IPS-18a (cell line): Measurements from ENCODE around the gene SLC6A12.
"Not testable (repeated sequence)": the region's sequence is repeated elsewhere in the genome, so short reads cannot be mapped to it uniquely, and the experiment has no call there.

ENCODE experiments used
- H3K27ac ChIP-seq: one replicate; pipeline ENCODE4 v1.5.1; 2013; ENCODE audit warnings: low read length
- H3K27me3 ChIP-seq: one replicate; pipeline ENCODE4 v1.6.1; 2013; ENCODE audit warnings: mild to moderate bottlenecking, low read length; ENCODE audit not compliant: control insufficient read depth, insufficient read depth
- H3K36me3 ChIP-seq: one replicate; pipeline ENCODE4 v1.6.1; 2013; ENCODE audit warnings: low read depth, low read length; ENCODE audit not compliant: control insufficient read depth
- H3K4me1 ChIP-seq: one replicate; pipeline ENCODE4 v1.6.1; 2013; ENCODE audit warnings: low read depth, low read length; ENCODE audit not compliant: control insufficient read depth
- H3K4me3 ChIP-seq: one replicate; pipeline ENCODE4 v1.5.1; 2013; ENCODE audit warnings: low read length
- H3K9ac ChIP-seq: one replicate; pipeline ENCODE4 v1.6.1; 2013; ENCODE audit warnings: mild to moderate bottlenecking, low read length, moderate library complexity
- H3K9me3 ChIP-seq: one replicate; pipeline ENCODE4 v1.6.1; 2013; ENCODE audit warnings: low read depth, low read length; ENCODE audit not compliant: control insufficient read depth

Gene SLC6A12

GRCh38 chr12:193261-193660 is 20.7 kb downstream of the SLC6A12 start:
- Histone ChIP-seq H3K36me3 (no peaks in the 10 kb centered on the region), H3K27me3 (peaks cover 23% of the 10 kb centered on the region), H3K4me1 (no peaks in the 10 kb centered on the region), H3K9me3 (no peaks in the 10 kb centered on the region), H3K9ac (no peak overlapping the region), H3K27ac (no peak overlapping the region), H3K4me3 (no peak overlapping the region)

DNA sequence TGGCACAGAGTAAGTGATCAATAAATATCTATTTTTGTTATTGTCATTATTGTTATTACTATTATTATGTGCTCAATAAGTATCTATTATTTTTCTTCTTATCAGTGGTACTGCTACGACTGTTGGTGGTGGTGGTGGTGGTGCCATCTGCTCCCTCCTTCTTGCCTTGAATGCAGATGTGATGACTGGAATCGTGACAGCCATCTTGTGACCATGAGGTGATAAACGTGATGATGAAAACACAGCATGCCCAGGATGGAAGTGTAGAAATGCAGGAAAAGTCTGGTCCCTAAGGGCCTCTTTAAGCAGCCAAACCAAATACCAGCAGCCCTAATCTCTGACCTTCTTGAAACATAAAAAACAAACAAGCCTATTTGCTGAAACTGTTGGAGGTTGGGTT is 22.4 kb downstream of the SLC6A12 start:
- Histone ChIP-seq H3K9me3 (no peaks in the 10 kb centered on the region), H3K36me3 (no peaks in the 10 kb centered on the region), H3K4me3 (no peak overlapping the region), H3K9ac (no peak overlapping the region), H3K27me3 (peaks cover 23% of the 10 kb centered on the region), H3K27ac (no peak overlapping the region), H3K4me1 (no peaks in the 10 kb centered on the region)

DNA sequence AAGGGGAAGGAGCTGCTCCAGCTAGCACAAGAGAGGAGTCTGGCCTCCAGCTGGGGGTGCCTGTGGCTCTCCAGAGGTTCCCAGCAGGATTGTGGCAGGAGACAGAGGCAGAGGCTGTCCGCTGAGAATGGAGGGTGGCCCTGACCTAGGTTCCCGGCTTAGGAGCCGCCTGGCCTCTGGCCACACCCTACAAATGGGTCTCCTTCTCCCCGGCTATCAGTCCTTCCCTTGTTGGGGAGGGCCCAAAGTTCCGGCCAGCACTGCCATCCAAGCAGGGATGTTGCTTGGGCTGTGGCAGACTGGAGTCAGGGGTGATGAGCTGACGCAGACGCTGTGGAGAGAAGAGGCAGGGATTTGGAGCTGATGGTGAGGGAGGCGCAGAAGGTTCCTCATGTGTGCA is 23.1 kb downstream of the SLC6A12 start:
- H3K4me1 ChIP-seq, result no peaks in the 10 kb centered on the region
- peaks cover 23% of the 10 kb centered on the region for H3K27me3 ChIP-seq

DNA sequence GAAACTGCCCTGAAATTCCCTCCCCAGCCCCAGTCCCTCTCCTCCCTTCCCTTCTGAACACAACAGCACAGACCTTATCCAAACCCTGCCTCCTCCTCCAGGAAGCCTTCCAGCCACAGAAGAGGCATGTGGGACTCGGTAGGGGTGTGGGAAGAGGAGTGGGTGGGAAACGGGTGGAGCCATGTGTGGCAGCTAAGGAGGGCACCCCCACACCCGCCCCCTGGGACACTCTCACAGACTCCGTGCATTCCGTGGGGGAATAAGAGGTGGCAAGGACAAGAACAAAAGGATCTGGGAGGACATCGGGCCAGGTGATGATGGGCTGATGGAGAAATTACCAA is 24.4 kb downstream of the SLC6A12 start:
- Histone ChIP-seq H3K9me3 (no peaks in the 10 kb centered on the region), H3K36me3 (no peaks in the 10 kb centered on the region), H3K27ac (no peak overlapping the region), H3K4me1 (no peaks in the 10 kb centered on the region), H3K9ac (no peak overlapping the region), H3K27me3 (peaks cover 23% of the 10 kb centered on the region), H3K4me3 (no peak overlapping the region)

More for the DNA sequence above, 23.1 kb downstream of the SLC6A12 start:
- H3K27ac ChIP-seq, result no peak overlapping the region
- H3K9ac ChIP-seq, result no peak overlapping the region
- no peak overlapping the region for H3K4me3 ChIP-seq
- no peaks in the 10 kb centered on the region for H3K36me3 ChIP-seq
- no peaks in the 10 kb centered on the region for H3K9me3 ChIP-seq

- peak overlapping the region; percentile 71 for H3K4me3 ChIP-seq
- no peaks in the 10 kb centered on the region for H3K9me3 ChIP-seq
- no peak overlapping the region for H3K27ac ChIP-seq
- peaks cover 23% of the 10 kb centered on the region for H3K27me3 ChIP-seq
- H3K4me1 ChIP-seq, result no peaks in the 10 kb centered on the region
- H3K9ac ChIP-seq, result no peak overlapping the region
- H3K36me3 ChIP-seq, result no peaks in the 10 kb centered on the region
These were observed 24.9 kb downstream of the SLC6A12 start for GRCh38 chr12:188910-189621.

DNA sequence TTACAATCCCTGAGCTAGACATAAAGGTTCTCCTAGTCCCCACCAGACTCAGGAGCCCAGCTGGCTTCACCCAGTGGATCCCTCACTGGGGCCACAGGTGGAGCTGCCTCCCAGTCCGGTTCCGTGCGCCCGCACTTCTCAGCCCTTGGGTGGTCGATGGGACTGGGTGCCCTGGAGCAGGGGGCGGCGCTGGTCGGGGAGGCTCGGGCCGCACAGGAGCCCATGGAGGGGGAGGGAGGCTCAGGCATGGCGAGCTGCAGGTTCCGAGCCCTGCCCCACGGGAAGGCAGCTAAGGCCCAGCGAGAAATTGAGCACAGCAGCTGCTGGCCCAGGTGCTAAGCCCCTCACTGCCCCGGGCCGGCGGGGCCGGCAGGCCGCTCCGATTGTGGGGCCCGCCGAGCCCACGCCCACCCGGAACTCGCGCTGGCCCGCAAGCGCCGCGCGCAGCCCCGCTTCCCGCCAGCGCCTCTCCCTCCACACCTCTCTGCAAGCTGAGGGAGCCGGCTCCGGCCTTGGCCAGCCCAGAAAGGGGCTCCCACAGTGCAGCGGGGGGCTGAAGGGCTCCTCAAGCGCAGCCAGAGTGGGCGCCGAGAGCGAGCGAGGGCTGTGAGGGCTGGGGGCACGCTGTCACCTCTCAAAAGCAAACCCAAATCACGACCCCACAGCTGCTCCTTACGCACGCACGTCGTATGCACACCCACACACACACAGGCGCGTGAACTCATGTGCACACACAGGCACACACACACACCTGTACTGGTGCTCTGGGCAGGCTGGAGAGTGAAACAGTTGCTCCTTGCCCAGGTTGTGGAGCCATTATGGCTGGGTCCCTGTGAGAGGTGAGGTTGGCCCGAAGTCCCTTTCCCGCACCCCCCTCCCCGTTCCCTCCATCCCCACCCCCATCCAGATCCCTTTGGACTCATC is 25.7 kb downstream of the SLC6A12 start:
- not testable (repeated sequence) for H3K9me3 ChIP-seq, H3K36me3 ChIP-seq, H3K27ac ChIP-seq, H3K4me1 ChIP-seq, H3K9ac ChIP-seq
- H3K4me3 ChIP-seq, result peak overlapping the region; percentile 71
- peaks cover 23% of the 10 kb centered on the region for H3K27me3 ChIP-seq

DNA sequence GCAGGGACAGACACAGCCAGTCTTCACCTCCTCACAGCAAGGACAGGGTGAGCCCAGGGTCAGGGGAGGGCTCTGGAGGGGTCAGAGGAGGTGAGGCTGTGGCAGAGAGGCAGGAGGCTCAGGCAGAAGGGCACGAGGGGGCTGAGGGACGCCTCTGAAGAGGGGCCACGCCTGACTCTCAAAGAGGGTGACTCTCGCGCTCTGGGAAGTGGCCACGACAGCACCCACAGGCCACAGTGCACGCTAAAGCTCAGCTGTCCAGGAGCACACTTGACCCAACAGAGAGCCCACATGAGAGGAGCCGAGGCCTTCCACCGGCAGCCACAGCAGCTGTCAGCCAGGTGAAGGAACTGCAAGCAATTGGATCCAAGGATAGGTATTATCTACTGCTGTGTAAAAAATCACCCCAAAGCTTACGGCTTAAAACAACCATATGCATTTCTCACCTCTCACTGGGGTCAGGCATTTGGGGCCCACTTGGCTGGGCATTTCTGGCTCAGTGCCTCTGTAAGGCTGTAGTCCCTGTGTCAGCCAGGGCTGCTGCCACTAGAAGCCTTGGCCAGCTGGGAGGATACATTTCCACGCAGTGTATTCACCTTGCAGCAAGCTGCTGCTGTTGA is 27.8 kb downstream of the SLC6A12 start:
- H3K27ac ChIP-seq, result no peak overlapping the region
- no peak overlapping the region for H3K4me3 ChIP-seq
- no peaks in the 10 kb centered on the region for H3K9me3 ChIP-seq
- H3K9ac ChIP-seq, result no peak overlapping the region
- no peaks in the 10 kb centered on the region for H3K4me1 ChIP-seq
- H3K27me3 ChIP-seq, result peaks cover 23% of the 10 kb centered on the region
- no peaks in the 10 kb centered on the region for H3K36me3 ChIP-seq

DNA sequence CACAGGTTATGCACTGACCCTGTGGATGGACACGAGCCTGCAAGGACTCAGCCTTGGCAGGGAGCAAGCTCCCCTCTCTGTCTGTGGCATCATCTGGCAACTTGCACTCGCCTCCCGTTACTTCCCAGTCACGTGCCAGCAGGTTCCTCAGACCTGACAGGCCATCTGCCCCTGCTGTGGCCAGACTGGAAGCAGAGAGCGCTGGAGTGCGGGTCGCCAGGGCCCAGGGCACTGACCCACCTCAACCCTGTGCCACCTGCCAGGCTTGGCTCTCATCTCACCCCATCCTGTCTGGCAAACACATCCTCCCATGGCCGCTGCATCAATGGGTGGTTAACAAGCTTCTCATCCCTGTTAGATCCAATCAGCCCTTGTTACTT is 28.4 kb downstream of the SLC6A12 start:
- H3K9me3 ChIP-seq, result no peaks in the 10 kb centered on the region
- no peak overlapping the region for H3K4me3 ChIP-seq
- H3K9ac ChIP-seq, result no peak overlapping the region
- peaks cover 19% of the 10 kb centered on the region for H3K27me3 ChIP-seq
- no peak overlapping the region for H3K27ac ChIP-seq
- no peaks in the 10 kb centered on the region for H3K4me1 ChIP-seq
- H3K36me3 ChIP-seq, result no peaks in the 10 kb centered on the region

DNA sequence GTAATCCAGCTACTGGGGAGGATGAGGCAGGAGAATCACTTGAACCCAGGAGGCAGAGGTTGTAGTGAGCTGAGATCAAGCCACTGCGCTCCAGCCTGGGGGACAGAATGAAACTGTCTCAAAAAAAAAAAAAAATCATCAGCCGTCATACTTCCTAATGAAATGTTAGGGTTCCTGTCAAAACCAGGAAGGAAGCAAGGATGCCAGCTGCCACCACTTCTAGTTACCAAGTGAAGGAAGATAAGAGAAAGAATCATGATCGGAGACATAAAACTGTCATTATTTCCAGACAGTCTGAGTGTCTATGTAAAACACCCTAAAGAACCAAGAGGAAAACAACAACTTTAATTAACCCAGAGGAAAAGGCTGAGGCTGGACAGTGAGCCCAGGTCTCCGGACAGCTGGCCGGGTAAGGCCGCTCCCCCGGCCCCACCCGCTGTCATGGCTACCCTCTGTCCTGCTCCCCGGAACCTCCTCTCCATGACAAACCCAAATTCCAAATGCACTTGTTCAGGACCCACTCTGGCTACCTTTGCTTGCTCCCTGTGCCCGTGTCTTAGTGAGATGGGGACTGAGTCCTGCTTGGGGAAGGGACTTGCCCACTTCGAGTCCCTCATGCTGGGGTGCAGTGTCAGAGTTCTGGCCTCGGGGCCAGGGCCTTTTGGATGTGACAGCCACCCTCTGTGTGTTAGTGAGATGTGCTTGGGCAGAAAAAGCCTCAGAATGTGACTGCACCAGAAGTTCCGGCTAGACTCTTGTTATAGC is 29.0 kb downstream of the SLC6A12 start:
- no peaks in the 10 kb centered on the region for H3K4me1 ChIP-seq
- no peak overlapping the region for H3K9ac ChIP-seq
- peaks cover 14% of the 10 kb centered on the region for H3K27me3 ChIP-seq
- no peaks in the 10 kb centered on the region for H3K9me3 ChIP-seq
- no peak overlapping the region for H3K27ac ChIP-seq
- H3K36me3 ChIP-seq, result no peaks in the 10 kb centered on the region
- H3K4me3 ChIP-seq, result no peak overlapping the region

DNA sequence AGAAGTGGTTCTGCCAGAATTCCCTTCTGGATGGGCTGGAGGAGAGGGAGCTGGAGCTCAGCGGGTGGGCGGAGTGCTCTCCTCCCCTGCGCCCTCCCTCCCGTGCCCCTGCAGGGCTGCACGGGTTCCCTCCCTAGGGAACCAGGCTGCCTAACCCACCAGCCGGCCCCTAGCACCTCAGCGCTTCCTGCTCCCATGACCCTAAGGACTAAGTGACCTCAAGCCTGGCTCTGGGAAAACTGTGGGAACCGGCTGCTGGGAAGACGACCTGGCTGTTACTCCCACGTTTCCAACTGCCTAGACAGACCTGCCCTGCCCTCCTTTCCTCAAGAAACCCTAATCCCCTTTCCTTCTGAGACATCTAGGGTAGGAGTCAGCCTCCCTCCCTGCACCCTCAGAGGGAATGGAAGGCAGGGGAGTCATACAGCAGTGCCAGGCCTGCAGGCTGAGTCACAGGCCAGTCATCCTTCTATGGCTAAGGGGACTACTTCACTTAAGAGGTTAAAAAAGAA is 31.5 kb downstream of the SLC6A12 start:
- no peak overlapping the region for H3K27ac ChIP-seq
- no peak overlapping the region for H3K9ac ChIP-seq

GRCh38 chr12:181921-182320 is 32.0 kb downstream of the SLC6A12 start:
- H3K9ac ChIP-seq, result no peak overlapping the region
- H3K27ac ChIP-seq, result no peak overlapping the region
- no peaks in the 10 kb centered on the region for H3K9me3 ChIP-seq

More for the DNA sequence above, 31.5 kb downstream of the SLC6A12 start:
- H3K36me3 ChIP-seq, result no peaks in the 10 kb centered on the region
- no peaks in the 10 kb centered on the region for H3K9me3 ChIP-seq
- H3K4me3 ChIP-seq, result no peak overlapping the region
- H3K4me1 ChIP-seq, result peaks cover 9% of the 10 kb centered on the region
- no peaks in the 10 kb centered on the region for H3K27me3 ChIP-seq

More at GRCh38 chr12:181921-182320, 32.0 kb downstream of the SLC6A12 start:
- H3K36me3 ChIP-seq, result no peaks in the 10 kb centered on the region
- peaks cover 9% of the 10 kb centered on the region for H3K4me1 ChIP-seq
- H3K4me3 ChIP-seq, result no peak overlapping the region
- no peaks in the 10 kb centered on the region for H3K27me3 ChIP-seq
